IMR-90 (cell line): ENCODE results near the gene SNAPC2. TPM values are rescaled to one million over a fixed set of nuclear protein-coding genes. Genes with fewer than 3 reads are reported as not detected.

Experiments used
- ATAC-seq: fragments of 200-7000 bp; cut with Tn5 transposase; 2 replicates; pipeline ENCODE4 v1.9.1; 2020; ENCODE audit warnings: low read depth, mild to moderate bottlenecking, moderate library complexity
- BruUV-seq: library from RNA; stranded (reverse); fragments of 400-500 nt; replicated peaks from 2 replicates; lab custom pipeline; 2021; lab: Mats Ljungman, UMichigan
- CTCF ChIA-PET: fragments of 300-600 bp; formaldehyde crosslinking; extraction: SDS; loops from one replicate; lab custom pipeline; 2021; ENCODE audit warnings: antibody characterized with exemption; lab: Yijun Ruan, JAX
- POLR2A ChIA-PET: fragments of 300-600 bp; sonication (Branson Sonifier 250); formaldehyde crosslinking; loops from one replicate; lab custom pipeline; 2022; ENCODE audit warnings: antibody characterized with exemption; ENCODE audit not compliant: unreplicated experiment; lab: Charles Lee
- DNase-seq: peaks from one replicate; pipeline ENCODE4 v3.0.0; 2013
- H2AFZ ChIP-seq: replicated peaks from 2 replicates; pipeline ENCODE3; 2013; ENCODE audit warnings: low read length, mild to moderate bottlenecking; ENCODE audit not compliant: poor library complexity
- H2AK5ac ChIP-seq: 2 replicates; pipeline ENCODE4 v1.6.1; 2013; ENCODE audit warnings: low read depth, low read length, inconsistent platforms
- H2AK9ac ChIP-seq: replicated peaks from 2 replicates; pipeline ENCODE3; 2013; ENCODE audit warnings: mild to moderate bottlenecking, low read depth, low read length, moderate library complexity; ENCODE audit not compliant: poor library complexity
- H2BK120ac ChIP-seq: 2 replicates; pipeline ENCODE4 v1.6.1; 2013; ENCODE audit warnings: low read depth, low read length, inconsistent platforms
- H2BK15ac ChIP-seq: 3 replicates; pipeline ENCODE4 v1.6.1; 2013; ENCODE audit warnings: low read depth, low read length, inconsistent platforms
- H2BK20ac ChIP-seq: 2 replicates; pipeline ENCODE4 v1.6.1; 2013; ENCODE audit warnings: low read depth, mild to moderate bottlenecking, inconsistent platforms, low read length, moderate library complexity
- H2BK5ac ChIP-seq: 2 replicates; pipeline ENCODE4 v1.6.1; 2013; ENCODE audit warnings: mild to moderate bottlenecking, low read depth, low read length, inconsistent platforms; ENCODE audit not compliant: poor library complexity, severe bottlenecking
- H3K14ac ChIP-seq: replicated peaks from 2 replicates; pipeline ENCODE4 v1.6.1; 2013; ENCODE audit warnings: low read depth, low read length, inconsistent platforms
- H3K18ac ChIP-seq: 2 replicates; pipeline ENCODE4 v1.6.1; 2013; ENCODE audit warnings: low read depth, low read length, control low read depth
- H3K23ac ChIP-seq: 2 replicates; pipeline ENCODE4 v1.6.1; 2013; ENCODE audit warnings: low read depth, low read length, inconsistent platforms
- H3K27ac ChIP-seq: 2 replicates; pipeline ENCODE4 v1.5.1; 2013; ENCODE audit warnings: mild to moderate bottlenecking, control low read depth, low read length; ENCODE audit not compliant: insufficient read depth
- H3K27me3 ChIP-seq: 2 replicates; pipeline ENCODE4 v1.6.1; 2013; ENCODE audit warnings: low read length; ENCODE audit not compliant: control insufficient read depth, insufficient read depth
- H3K36me3 ChIP-seq: 2 replicates; pipeline ENCODE4 v1.6.1; 2013; ENCODE audit warnings: low read length, mixed read lengths; ENCODE audit not compliant: control insufficient read depth, insufficient read depth
- H3K4ac ChIP-seq: 2 replicates; pipeline ENCODE4 v1.6.1; 2013; ENCODE audit warnings: low read depth, low read length, inconsistent platforms
- H3K4me1 ChIP-seq: 2 replicates; pipeline ENCODE4 v1.6.1; 2013; ENCODE audit warnings: low read length, mixed read lengths; ENCODE audit not compliant: control insufficient read depth, insufficient read depth
- H3K4me2 ChIP-seq: 2 replicates; pipeline ENCODE4 v1.6.1; 2013; ENCODE audit warnings: low read depth, mild to moderate bottlenecking, control low read depth, low read length, moderate library complexity
- H3K4me3 ChIP-seq: 2 replicates; pipeline ENCODE4 v1.5.1; 2013; ENCODE audit warnings: low read depth, mild to moderate bottlenecking, control low read depth, low read length, moderate library complexity; ENCODE audit not compliant: insufficient read depth
- H3K56ac ChIP-seq: 2 replicates; pipeline ENCODE4 v1.6.1; 2013; ENCODE audit warnings: low read length, inconsistent platforms; ENCODE audit not compliant: insufficient read depth; ENCODE audit errors: extremely low read depth
- H3K79me1 ChIP-seq, 2 experiments: 2 replicates each; pipeline ENCODE4 v1.6.1; 2013; ENCODE audit warnings: low read length in 2 of 2, inconsistent platforms in 1 of 2, low read depth in 1 of 2
- H3K9ac ChIP-seq: 2 replicates; pipeline ENCODE4 v1.6.1; 2013; ENCODE audit warnings: low read depth, low read length, control low read depth
- H3K9me1 ChIP-seq: 2 replicates; pipeline ENCODE4 v1.6.1; 2013; ENCODE audit warnings: low read length, inconsistent platforms; ENCODE audit not compliant: insufficient read depth
- H3K9me3 ChIP-seq: 2 replicates; pipeline ENCODE4 v1.6.1; 2013; ENCODE audit warnings: low read length; ENCODE audit not compliant: control insufficient read depth, insufficient read depth
- H4K20me1 ChIP-seq: 2 replicates; pipeline ENCODE4 v1.6.1; 2013; ENCODE audit warnings: low read length, inconsistent platforms; ENCODE audit not compliant: insufficient read depth
- H4K5ac ChIP-seq: 2 replicates; pipeline ENCODE4 v1.6.1; 2013; ENCODE audit warnings: mild to moderate bottlenecking, low read depth, low read length, control low read depth
- H4K8ac ChIP-seq, 2 experiments: 2 replicates each; pipeline ENCODE4 v1.6.1; 2013; ENCODE audit warnings: low read depth in 2 of 2, low read length in 2 of 2, control low read depth in 1 of 2, inconsistent platforms in 1 of 2
- H4K91ac ChIP-seq: 2 replicates; pipeline ENCODE4 v1.6.1; 2013; ENCODE audit warnings: low read depth, low read length, inconsistent platforms; ENCODE audit not compliant: insufficient read depth
- ELK1 ChIP-seq: fragments of 150-350 bp; IDR thresholded peaks from 2 replicates; pipeline ENCODE4 v1.6.1; 2016; ENCODE audit warnings: low read depth, mild to moderate bottlenecking, low read length, moderate library complexity, borderline replicate concordance
- FOS ChIP-seq: fragments of 150-350 bp; IDR thresholded peaks from 2 replicates; pipeline ENCODE4 v1.6.1; 2016; ENCODE audit warnings: low read depth, low read length
- MAZ ChIP-seq: IDR thresholded peaks from 2 replicates; pipeline ENCODE4 v1.6.1; 2012; ENCODE audit warnings: low read depth, mild to moderate bottlenecking, low read length, improper control_type of control experiment, moderate library complexity, borderline replicate concordance
- RAD21 ChIP-seq: IDR thresholded peaks from 2 replicates; pipeline ENCODE4 v1.6.1; 2012; ENCODE audit warnings: low read length, improper control_type of control experiment
- WGBS, 2 experiments: methylation state at CpG; one replicate each; pipeline versions ENCODE4 v1.1.5 to v1.1.7; 2013; ENCODE audit warnings: missing lambda C conversion rate in 2 of 2; ENCODE audit not compliant: insufficient read length in 1 of 2; ENCODE audit errors: extremely low coverage in 2 of 2; 5-methylcytosine and 5-hydroxymethylcytosine counted together
- dilution Hi-C: fragments of 300-500 bp; cut with HindIII; formaldehyde crosslinking; loops from one replicate; pipeline ENCODE4 v1.14.3; 2018; ENCODE audit warnings: low sequenced_read_pairs; ENCODE audit not compliant: unreplicated experiment
- in situ Hi-C: fragments of 300-500 bp; cut with MboI; formaldehyde crosslinking; loops from 3 replicates; pipeline ENCODE4 v1.14.3; 2019; ENCODE audit warnings: low sequenced_read_pairs, inconsistent platforms, mixed read lengths
- intact Hi-C: fragments of 100-400 bp; cut with micrococcal nuclease; formaldehyde crosslinking; loops from 2 replicates; pipeline ENCODE4 v1.10.0; 2022
- polyA plus RNA-seq, 3 experiments: library from polyadenylated mRNA; depleted of rRNA; stranded (reverse); fragments of >200 nt; gene quantifications; 2 replicates each; pipeline ENCODE4 v1.2.3, GENCODE V29; 2012; ENCODE audit warnings: low replicate concordance in 1 of 3
- total RNA-seq: library from RNA; depleted of rRNA; stranded (reverse); fragments of >200 nt; gene quantifications from 2 replicates; pipeline ENCODE4 v1.2.3, GENCODE V29; 2012

SNAPC2 gene
- total and polyA plus RNA-seq, 2 of the 4 experiments (the other 2 are of a cell fraction): 12.5 to 29.2 TPM

GRCh38 chr19:7912697-7913564, 7.2 kb upstream of the SNAPC2 start:
- no peak overlapping the region for H3K56ac ChIP-seq
- H2BK20ac ChIP-seq: no peak overlapping the region
- no peak overlapping the region for H4K8ac ChIP-seq
- WGBS, 2 experiments: 97% methylated on average over 17 of the region's 39 CpGs; no CpG with 5 or more reads in 1 of the 2 experiments
- no peak overlapping the region for H2BK5ac ChIP-seq
- H2BK120ac ChIP-seq: no peak overlapping the region
- ChIA-PET POLR2A (no interaction called here), CTCF (no interaction called here)
- peaks cover 28% of the 10 kb centered on the region for H3K36me3 ChIP-seq
- H3K27ac ChIP-seq: no peak overlapping the region
- H4K20me1 ChIP-seq: peaks cover 16% of the 10 kb centered on the region
- no TSS peak for BruUV-seq
- no peak for DNase-seq
- no peak overlapping the region for H3K23ac ChIP-seq
- H2AFZ ChIP-seq: no peak overlapping the region
- H4K91ac ChIP-seq: no peak overlapping the region
- TF ChIP-seq RAD21 (no peak), ELK1 (no peak), MAZ (no peak), FOS (no peak)
- H3K4ac ChIP-seq: no peak overlapping the region
- no peak overlapping the region for H3K4me3 ChIP-seq
- H3K27me3 ChIP-seq: peaks cover 11% of the 10 kb centered on the region
- H3K14ac ChIP-seq: no peak overlapping the region
- H2AK5ac ChIP-seq: no peak overlapping the region
- no peak overlapping the region for H4K5ac ChIP-seq
- in situ Hi-C loops (no loop called here), intact Hi-C loops (no loop called here), dilution Hi-C loops (no loop called here)
- no peak overlapping the region for H3K9ac ChIP-seq
- no peak overlapping the region for H2AK9ac ChIP-seq
- ATAC-seq: no peak
- H3K79me1 ChIP-seq: peaks cover 0 to 11% of the 10 kb centered on the region in 2 experiments; a peak in 2 of 4 replicates
- no peak overlapping the region for H3K18ac ChIP-seq
- H2BK15ac ChIP-seq: no peak overlapping the region
- H3K4me2 ChIP-seq: no peak overlapping the region
- no peaks in the 10 kb centered on the region for H3K9me1 ChIP-seq
- no peaks in the 10 kb centered on the region for H3K9me3 ChIP-seq
- peaks cover 10% of the 10 kb centered on the region; the same call in 1 of the 2 replicates for H3K4me1 ChIP-seq
